GM10248 (cell line): Measurements from ENCODE around the gene NFIA.
"Not testable (repeated sequence)": the region's sequence is repeated elsewhere in the genome, so short reads cannot be mapped to it uniquely, and the experiment has no call there.

Source experiments
- CTCF ChIA-PET: fragments of 300-600 bp; sonication (Branson Sonifier 250); formaldehyde crosslinking; extraction: SDS; loops from one replicate; lab custom pipeline; 2021; ENCODE audit warnings: antibody characterized with exemption; lab: Yijun Ruan, JAX
- POLR2A ChIA-PET: fragments of 350-650 bp; sonication (Branson Sonifier 250); formaldehyde crosslinking; extraction: SDS; loops from one replicate; lab custom pipeline; 2020; ENCODE audit warnings: antibody characterized with exemption; lab: Yijun Ruan, JAX
- DNase-seq: peaks from one replicate; pipeline ENCODE4 v3.0.0; 2012; ENCODE audit errors: extremely low spot score
- TF ChIP-seq, protein P1 (sequence below): IDR thresholded peaks from 2 replicates; pipeline ENCODE4 v1.5.1; 2012; ENCODE audit warnings: mild to moderate bottlenecking, low read depth; ENCODE audit errors: extremely low read depth, missing control alignments, control extremely low read depth

NFIA gene

DNA sequence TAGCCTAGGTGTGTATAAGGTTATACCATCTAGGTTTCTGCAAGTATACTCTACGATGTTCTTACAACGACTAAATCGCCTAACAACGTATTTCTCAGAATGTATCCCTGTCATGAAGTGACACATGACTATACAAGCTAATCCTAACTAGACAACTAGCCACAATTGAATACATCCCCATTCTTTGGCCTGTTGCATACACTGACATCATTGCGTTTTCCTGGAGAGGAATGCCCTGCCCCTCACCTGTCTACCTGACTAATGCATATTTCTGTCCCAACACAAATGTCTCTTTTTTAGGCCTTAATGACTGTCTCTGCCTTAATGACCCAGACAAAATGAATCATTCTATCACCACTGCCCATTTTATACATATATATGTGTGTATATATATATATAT lies 8.5 kb upstream of the NFIA start:
- DNase-seq: no peak
- CTCF ChIA-PET: no interaction called here
- TF ChIP-seq, protein P1, sequence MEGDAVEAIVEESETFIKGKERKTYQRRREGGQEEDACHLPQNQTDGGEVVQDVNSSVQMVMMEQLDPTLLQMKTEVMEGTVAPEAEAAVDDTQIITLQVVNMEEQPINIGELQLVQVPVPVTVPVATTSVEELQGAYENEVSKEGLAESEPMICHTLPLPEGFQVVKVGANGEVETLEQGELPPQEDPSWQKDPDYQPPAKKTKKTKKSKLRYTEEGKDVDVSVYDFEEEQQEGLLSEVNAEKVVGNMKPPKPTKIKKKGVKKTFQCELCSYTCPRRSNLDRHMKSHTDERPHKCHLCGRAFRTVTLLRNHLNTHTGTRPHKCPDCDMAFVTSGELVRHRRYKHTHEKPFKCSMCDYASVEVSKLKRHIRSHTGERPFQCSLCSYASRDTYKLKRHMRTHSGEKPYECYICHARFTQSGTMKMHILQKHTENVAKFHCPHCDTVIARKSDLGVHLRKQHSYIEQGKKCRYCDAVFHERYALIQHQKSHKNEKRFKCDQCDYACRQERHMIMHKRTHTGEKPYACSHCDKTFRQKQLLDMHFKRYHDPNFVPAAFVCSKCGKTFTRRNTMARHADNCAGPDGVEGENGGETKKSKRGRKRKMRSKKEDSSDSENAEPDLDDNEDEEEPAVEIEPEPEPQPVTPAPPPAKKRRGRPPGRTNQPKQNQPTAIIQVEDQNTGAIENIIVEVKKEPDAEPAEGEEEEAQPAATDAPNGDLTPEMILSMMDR: no peak
- POLR2A ChIA-PET: no interaction called here

DNA sequence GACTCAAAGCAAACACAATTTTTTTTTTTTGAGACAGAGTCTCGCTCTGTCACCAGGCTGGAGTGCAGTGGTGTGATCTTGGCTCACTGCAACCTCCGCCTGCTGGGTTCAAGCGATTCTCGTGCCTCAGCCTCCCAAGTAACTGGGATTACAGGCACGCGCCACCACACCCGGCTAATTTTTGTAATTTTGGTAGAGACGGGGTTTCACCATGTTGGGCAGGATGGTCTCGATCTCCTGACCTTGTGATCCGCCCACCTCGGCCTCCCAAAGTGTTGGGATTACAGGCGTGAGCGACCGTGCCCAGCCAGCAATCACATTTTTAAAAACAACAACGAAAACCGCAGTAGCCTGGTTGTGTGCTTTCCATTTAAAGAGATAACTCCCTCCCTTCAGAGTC lies 6.5 kb upstream of the NFIA start:
- DNase-seq, CTCF ChIA-PET, POLR2A ChIA-PET: not testable (repeated sequence)

- peak; percentile 52 for DNase-seq
- CTCF ChIA-PET: interaction anchor here (2.1 kb wide), 1 partner anchor 27 kb away, joined by 9 read pairs; no protein-coding TSS in a partner anchor
- TF ChIP-seq, protein P1: no peak
- POLR2A ChIA-PET: no interaction called here
Observed at GRCh38 chr1:61076728-61077675, 5.4 kb upstream of the NFIA start.

DNA sequence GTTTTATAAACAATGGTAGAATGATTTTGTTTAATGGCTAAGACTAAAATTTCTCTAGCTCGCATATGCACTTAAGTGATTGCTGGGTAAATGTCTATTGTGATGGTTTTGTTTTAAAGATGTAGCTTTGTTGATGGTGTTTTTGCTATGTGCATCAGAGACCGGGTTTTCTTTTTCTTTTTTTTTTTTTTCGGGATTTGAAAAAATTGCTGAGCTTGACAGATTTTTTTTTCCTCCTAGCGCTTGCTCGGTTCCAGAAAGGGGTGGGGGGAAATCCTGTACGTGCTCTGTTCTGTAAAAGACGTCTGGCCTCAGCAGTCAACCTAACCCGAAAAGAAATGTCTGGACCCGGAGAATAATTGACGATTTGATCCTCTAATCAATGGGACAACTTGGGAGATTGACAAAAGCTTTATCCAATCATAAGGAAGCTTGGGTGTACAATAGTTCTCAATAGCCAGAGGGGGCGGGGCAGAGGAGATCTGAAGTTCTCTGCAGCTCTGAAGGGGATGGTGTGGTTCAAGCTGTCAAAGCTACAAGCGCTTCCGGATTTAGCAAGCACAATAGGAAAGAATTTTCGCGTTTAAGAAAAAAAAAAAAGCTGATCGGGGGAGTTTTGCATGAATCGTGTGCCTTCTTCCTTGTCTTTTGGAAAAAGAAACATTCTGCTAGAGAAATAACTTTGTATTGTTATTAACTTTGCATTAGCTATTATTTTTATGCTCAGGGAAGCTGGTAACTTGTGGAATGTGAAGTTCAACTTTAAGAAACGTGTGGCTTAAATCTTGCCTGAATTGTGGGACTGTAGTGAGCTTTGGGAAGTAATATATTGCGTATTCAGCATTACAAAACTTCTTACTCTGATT lies 4.5 kb upstream of the NFIA start:
- peak; percentile 65 for DNase-seq
- ChIA-PET CTCF (interaction anchor here (0.9 to 2.1 kb wide), 2 partner anchors 27 to 28 kb away, joined by 3 to 9 read pairs; no protein-coding TSS in a partner anchor), POLR2A (no interaction called here)
- TF ChIP-seq, protein P1: no peak

GRCh38 chr1:61078618-61079295 lies 3.6 kb upstream of the NFIA start:
- POLR2A ChIA-PET: no interaction called here
- TF ChIP-seq, protein P1: no peak
- CTCF ChIA-PET: interaction anchor here (0.9 to 2.1 kb wide), 2 partner anchors 28 to 29 kb away, joined by 3 to 9 read pairs; no protein-coding TSS in a partner anchor
- no peak for DNase-seq

DNA sequence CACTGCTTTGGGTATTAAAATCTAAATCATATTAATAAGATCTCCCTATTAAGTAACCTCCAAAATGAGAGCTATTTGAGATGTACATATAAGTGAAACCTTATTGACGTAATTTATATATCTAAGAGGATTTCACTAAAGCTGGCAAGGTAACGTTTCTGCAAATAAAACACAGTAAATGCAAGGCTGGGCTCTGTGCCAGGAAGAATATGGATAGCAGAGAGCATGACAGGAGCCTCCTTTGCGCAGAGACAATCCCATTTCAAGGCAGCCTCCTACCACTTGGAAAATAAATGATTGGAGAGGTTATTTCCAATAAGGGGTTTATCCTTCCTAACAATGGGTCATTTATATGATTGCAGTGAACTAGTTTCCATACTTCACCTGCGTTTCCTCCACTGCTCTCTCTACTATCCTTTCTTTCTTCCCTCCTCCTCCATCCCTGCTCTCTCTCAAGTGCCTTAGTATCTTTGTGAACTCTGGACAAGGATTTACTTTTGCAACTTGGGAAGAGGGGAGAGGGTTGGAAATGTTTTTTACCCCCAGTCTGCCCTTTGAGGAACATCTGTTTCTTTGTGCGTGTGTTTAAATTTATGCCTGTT lies 3.0 kb upstream of the NFIA start:
- ChIA-PET CTCF (interaction anchor here (2.1 kb wide), 1 partner anchor 30 kb away, joined by 9 read pairs; no protein-coding TSS in a partner anchor), POLR2A (no interaction called here)
- DNase-seq: no peak
- TF ChIP-seq, protein P1: no peak
